HFF-Myc (cell line): Measurements from ENCODE around the gene ST6GALNAC5.
"Not testable (repeated sequence)": the region's sequence is repeated elsewhere in the genome, so short reads cannot be mapped to it uniquely, and the experiment has no call there.

Experiments
- DNase-seq: peaks from one replicate; pipeline ENCODE4 v3.0.0-alpha.2; 2011; ENCODE audit warnings: low read depth; ENCODE audit errors: extremely low read depth
- H3K4me3 ChIP-seq: replicated peaks from 2 replicates; pipeline ENCODE4 v1.5.1; 2011; ENCODE audit warnings: low read depth, mild to moderate bottlenecking, control low read depth, low read length
- CTCF ChIP-seq: IDR thresholded peaks from 2 replicates; pipeline ENCODE4 v1.5.1; 2012; ENCODE audit warnings: mild to moderate bottlenecking, low read depth, low read length, control low read depth; ENCODE audit errors: missing control alignments

Gene ST6GALNAC5

DNA sequence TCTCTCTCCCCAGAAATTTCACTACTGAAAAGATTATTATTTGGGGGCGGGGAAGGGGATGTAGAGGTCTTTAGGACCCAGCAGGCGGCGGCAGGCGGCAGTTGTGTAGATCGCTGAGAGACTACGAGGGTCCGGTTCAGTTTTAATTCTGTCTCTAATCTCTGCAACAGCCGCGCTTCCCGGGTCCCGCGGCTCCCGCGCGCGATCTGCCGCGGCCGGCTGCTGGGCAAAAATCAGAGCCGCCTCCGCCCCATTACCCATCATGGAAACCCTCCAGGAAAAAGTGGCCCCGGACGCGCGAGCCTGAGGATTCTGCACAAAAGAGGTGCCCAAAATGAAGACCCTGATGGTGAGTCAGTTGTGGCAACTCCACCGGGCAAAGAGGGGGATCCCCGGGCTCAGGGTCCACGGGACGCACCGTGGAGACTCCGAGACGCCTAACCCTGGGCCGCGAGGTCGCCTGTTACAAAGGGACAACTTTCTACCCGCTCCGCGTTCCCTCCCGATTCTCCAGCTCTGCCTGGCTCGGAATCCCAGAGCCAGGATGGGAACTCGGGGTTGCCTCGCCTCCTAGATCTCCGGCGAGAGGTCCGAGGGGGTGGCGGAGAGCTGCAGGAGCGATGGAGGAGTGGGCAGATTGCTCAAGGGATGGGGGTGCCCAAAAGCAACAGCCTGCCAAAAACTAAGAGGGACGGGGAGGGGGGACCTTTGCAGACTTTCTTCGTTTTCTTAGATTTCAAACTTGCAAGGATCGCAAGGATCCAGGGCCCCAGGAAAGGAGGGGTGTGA, at the start of gene ST6GALNAC5:
ST6GALNAC5 (plus strand) TSS at position 139 of the 789 bp plus-strand sequence.
- no peak for TF ChIP-seq CTCF
- peak within 1 kb of the TSS; percentile 35 for H3K4me3 ChIP-seq
- no peak for DNase-seq

DNA sequence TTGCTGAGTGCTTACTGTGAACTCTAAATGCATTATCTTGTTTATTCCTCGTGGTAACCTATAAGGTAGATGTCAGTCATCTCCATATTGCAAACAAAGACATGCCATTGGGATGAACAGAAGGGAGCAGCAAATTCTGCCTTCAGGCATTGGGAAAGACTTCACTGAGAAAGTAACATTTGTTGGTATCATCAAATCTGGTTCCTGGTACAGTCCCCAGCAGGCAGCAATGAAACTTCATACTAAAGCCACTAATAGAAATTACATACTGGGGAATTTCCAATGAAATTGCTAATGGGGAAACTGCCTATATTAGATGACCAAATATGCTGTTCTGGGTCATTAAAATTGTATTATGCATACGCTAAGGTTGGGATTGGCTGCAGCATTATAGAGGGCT, 47.3 kb upstream of the ST6GALNAC5 start:
- no peak for TF ChIP-seq CTCF
- no peak overlapping the region for H3K4me3 ChIP-seq
- no peak for DNase-seq

GRCh38 chr1:76822961-76823360, 44.3 kb upstream of the ST6GALNAC5 start:
- not testable (repeated sequence) for H3K4me3 ChIP-seq, DNase-seq

DNA sequence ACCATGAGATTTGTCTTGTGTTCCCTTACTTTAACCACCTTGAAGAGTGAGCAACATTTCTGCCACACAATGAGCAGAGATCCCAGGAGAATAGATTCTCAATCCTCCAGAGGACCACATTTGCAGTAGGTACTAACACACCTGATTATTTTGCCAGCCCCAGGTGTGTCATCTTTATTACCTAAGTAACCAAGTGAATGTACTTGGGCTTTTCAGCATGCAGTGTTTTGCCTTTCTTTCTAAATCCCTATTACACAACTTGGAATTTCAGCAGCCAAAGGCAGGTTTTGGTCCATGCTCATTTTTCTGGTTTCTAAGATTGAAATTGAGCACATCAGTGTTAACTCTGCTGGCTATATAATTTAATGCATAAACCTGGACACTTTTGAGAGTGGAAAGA, 43.2 kb upstream of the ST6GALNAC5 start:
- no peak for DNase-seq
- no peak overlapping the region for H3K4me3 ChIP-seq
- TF ChIP-seq CTCF, result no peak

- no peak for TF ChIP-seq CTCF
- DNase-seq, result no peak
- no peak overlapping the region for H3K4me3 ChIP-seq
Observed at GRCh38 chr1:76826072-76826845, 41.0 kb upstream of the ST6GALNAC5 start.

- no peak for DNase-seq
- H3K4me3 ChIP-seq, result no peak overlapping the region
- no peak for TF ChIP-seq CTCF
Observed at GRCh38 chr1:76827066-76827465, 40.2 kb upstream of the ST6GALNAC5 start.

GRCh38 chr1:76830373-76830772, 36.9 kb upstream of the ST6GALNAC5 start:
- no peak overlapping the region for H3K4me3 ChIP-seq
- no peak for TF ChIP-seq CTCF
- DNase-seq, result no peak
